Ascending aorta (tissue), 2 donors: ENCODE measurements around the gene HECW1. TPM values are rescaled to one million over a fixed set of nuclear protein-coding genes. Genes with fewer than 3 reads are reported as not detected.
A peak's percentile ranks its signal among the peaks of the same experiment; 100 is the strongest.

Experiments used
- DNase-seq, 2 donors: peaks; one replicate each; pipeline ENCODE4 v3.0.0-alpha.2; 2019; ENCODE audit warnings: low spot score in 2 of 2
- H3K27ac ChIP-seq, 2 donors: fragments of 200-600 bp; sonication (generic); one replicate each; pipeline ENCODE4 v1.5.1; 2016 to 2017; ENCODE audit warnings: mild to moderate bottlenecking in 1 of 2
- H3K27me3 ChIP-seq: fragments of 200-600 bp; sonication (generic); one replicate; pipeline ENCODE4 v1.5.1; 2017
- H3K36me3 ChIP-seq, 2 donors: fragments of 200-600 bp; sonication (generic); one replicate each; pipeline ENCODE4 v1.5.1; 2016
- H3K4me1 ChIP-seq, 2 donors: fragments of 200-600 bp; sonication (generic); one replicate each; pipeline ENCODE4 v1.5.1; 2016 to 2017; ENCODE audit warnings: mild to moderate bottlenecking in 1 of 2
- H3K4me3 ChIP-seq, 2 donors: fragments of 200-600 bp; sonication (generic); one replicate each; pipeline ENCODE4 v1.5.1; 2016 to 2017; ENCODE audit warnings: mild to moderate bottlenecking in 1 of 2
- H3K9me3 ChIP-seq, 2 donors: fragments of 200-600 bp; sonication (generic); one replicate each; pipeline ENCODE4 v1.5.1; 2016
- CTCF ChIP-seq, 3 experiments: fragments of 200-600 bp in 2 of 3; fragments of 450-650 bp in 1 of 3; sonication (generic) in 2 of 3; IDR thresholded peaks; one replicate each; pipeline ENCODE4 v1.5.1; 2016 to 2019; ENCODE audit warnings: antibody characterized with exemption in 3 of 3, mild to moderate bottlenecking in 1 of 3, moderate library complexity in 1 of 3
- intact Hi-C: fragments of 100-400 bp; cut with DNase I; formaldehyde crosslinking; loops from one replicate; pipeline ENCODE4 v1.15.1; 2023
- total RNA-seq: library from RNA; depleted of rRNA; stranded (reverse); fragments of >200 nt; gene quantifications from one replicate; pipeline ENCODE4 v1.1.0, GENCODE V29; 2016

Gene HECW1
- total RNA-seq, 1 donor from 2014 or later, result not detected

GRCh38 chr7:43244784-43245183, 132.3 kb downstream of the HECW1 start:
- Histone ChIP-seq H3K9me3 (no peaks in the 10 kb centered on the region), H3K27me3 (no peaks in the 10 kb centered on the region), H3K4me3 (no peak overlapping the region), H3K36me3 (no peaks in the 10 kb centered on the region), H3K27ac (no peak overlapping the region), H3K4me1 (no peaks in the 10 kb centered on the region)
- no peak for TF ChIP-seq CTCF (IDR thresholded peaks at IDR 0.05)
- no peak for DNase-seq
- intact Hi-C loops, result no loop called here

- H3K36me3 ChIP-seq, result no peaks in the 10 kb centered on the region
- no peaks in the 10 kb centered on the region for H3K27me3 ChIP-seq
- no peak overlapping the region for H3K4me3 ChIP-seq
- TF ChIP-seq CTCF (IDR thresholded peaks at IDR 0.05), result no peak
- DNase-seq, result no peak
- no peaks in the 10 kb centered on the region for H3K4me1 ChIP-seq
- no peaks in the 10 kb centered on the region for H3K9me3 ChIP-seq
- no peak overlapping the region for H3K27ac ChIP-seq
- intact Hi-C loops, result no loop called here
Observed at GRCh38 chr7:43247757-43248156, 135.3 kb downstream of the HECW1 start.

GRCh38 chr7:43248553-43248952, 136.1 kb downstream of the HECW1 start:
- no peak overlapping the region for H3K4me3 ChIP-seq
- H3K36me3 ChIP-seq, result no peaks in the 10 kb centered on the region
- H3K27me3 ChIP-seq, result no peaks in the 10 kb centered on the region
- intact Hi-C loops, result no loop called here
- H3K27ac ChIP-seq, result no peak overlapping the region
- no peaks in the 10 kb centered on the region for H3K9me3 ChIP-seq
- DNase-seq, result no peak
- no peaks in the 10 kb centered on the region for H3K4me1 ChIP-seq
- no peak for TF ChIP-seq CTCF (IDR thresholded peaks at IDR 0.05)

GRCh38 chr7:43248961-43249822, 136.7 kb downstream of the HECW1 start:
- H3K4me1 ChIP-seq, result no peaks in the 10 kb centered on the region
- no peaks in the 10 kb centered on the region for H3K36me3 ChIP-seq
- H3K4me3 ChIP-seq, result peak overlapping the region in 1 of 2 donors; percentile 40
- no peak for TF ChIP-seq CTCF (IDR thresholded peaks at IDR 0.05)
- intact Hi-C loops, result no loop called here
- H3K27me3 ChIP-seq, result no peaks in the 10 kb centered on the region
- H3K27ac ChIP-seq, result no peak overlapping the region
- peak in 1 of 2 donors; percentile 63 for DNase-seq
- H3K9me3 ChIP-seq, result no peaks in the 10 kb centered on the region

- no peak for TF ChIP-seq CTCF (IDR thresholded peaks at IDR 0.05)
- H3K27me3 ChIP-seq, result no peaks in the 10 kb centered on the region
- H3K4me3 ChIP-seq, result peak overlapping the region in 1 of 2 donors; percentile 40
- no peak overlapping the region for H3K27ac ChIP-seq
- H3K36me3 ChIP-seq, result no peaks in the 10 kb centered on the region
- no peaks in the 10 kb centered on the region for H3K9me3 ChIP-seq
- intact Hi-C loops, result no loop called here
- no peak for DNase-seq
- no peaks in the 10 kb centered on the region for H3K4me1 ChIP-seq
Observed at GRCh38 chr7:43249823-43250145, 137.3 kb downstream of the HECW1 start.
